Muscle of leg (tissue), 11 donors: ENCODE results near the gene PAK6. TPM values are rescaled to one million over a fixed set of nuclear protein-coding genes. Genes with fewer than 3 reads are reported as not detected.
A peak's percentile ranks its signal among the peaks of the same experiment; 100 is the strongest.

Source experiments
- DNase-seq: peaks from one replicate; pipeline ENCODE4 v3.0.0; 2013
- H3K27ac ChIP-seq: one replicate; pipeline ENCODE4 v1.5.1; 2013; ENCODE audit warnings: mild to moderate bottlenecking, low read length, control low read depth
- H3K27me3 ChIP-seq: one replicate; pipeline ENCODE4 v1.6.1; 2013; ENCODE audit warnings: low read length; ENCODE audit not compliant: control insufficient read depth, insufficient read depth
- H3K36me3 ChIP-seq: one replicate; pipeline ENCODE4 v1.6.1; 2013; ENCODE audit warnings: low read length; ENCODE audit not compliant: control insufficient read depth, insufficient read depth
- H3K4me1 ChIP-seq: one replicate; pipeline ENCODE4 v1.6.1; 2013; ENCODE audit warnings: low read length; ENCODE audit not compliant: control insufficient read depth, insufficient read depth
- H3K4me3 ChIP-seq: one replicate; pipeline ENCODE4 v1.5.1; 2013; ENCODE audit warnings: low read length, control low read depth
- H3K9me3 ChIP-seq: replicated peaks from 2 replicates; pipeline ENCODE4 v1.6.1; 2013; ENCODE audit warnings: low read depth, low read length; ENCODE audit not compliant: control insufficient read depth
- WGBS: methylation state at CpG from one replicate; pipeline ENCODE4 v1.1.5; 2013; ENCODE audit warnings: missing lambda C conversion rate; ENCODE audit not compliant: insufficient coverage; 5-methylcytosine and 5-hydroxymethylcytosine counted together
- polyA plus RNA-seq, 8 donors: library from polyadenylated mRNA; unstranded; fragments of 120-200 nt; gene quantifications; one replicate each; pipeline versions ENCODE4 v1.2.1 to v1.2.3, GENCODE V29; 2013; ENCODE audit warnings: inconsistent platforms in 1 of 8, low replicate concordance in 1 of 8; ENCODE audit not compliant: insufficient read length in 8 of 8, insufficient read depth in 1 of 8
- total RNA-seq: library from RNA; stranded (reverse); fragments of 120-200 nt; gene quantifications from one replicate; pipeline ENCODE4 v1.2.4, GENCODE V29; 2013

The PAK6 gene
- total and polyA plus RNA-seq, 9 donors, result 0.29 to 1.6 (median 0.53) TPM

- Histone ChIP-seq H3K9me3 (no peaks in the 10 kb centered on the region), H3K4me3 (peak within 1 kb of the TSS; percentile 25), H3K4me1 (peaks cover 51% of the 10 kb centered on the region), H3K27ac (no peak within 1 kb of the TSS), H3K27me3 (peaks cover 80% of the 10 kb centered on the region), H3K36me3 (no peaks in the 10 kb centered on the region)
- no peak for DNase-seq
- WGBS, result under 1% methylated on average over 74 of the region's 76 CpGs
Observed at GRCh38 chr15:40282869-40283614, 44.2 kb downstream of the PAK6 start, which contains the start of gene ANKRD63. ANKRD63 (minus strand) TSS chr15:40283064; CDS start chr15:40282586, 478 bp downstream.

- DNase-seq, result peak; percentile 53
- WGBS, result 7% methylated on average over 20 of the region's 33 CpGs
- Histone ChIP-seq H3K27ac (no peak overlapping the region), H3K27me3 (peaks cover 73% of the 10 kb centered on the region), H3K4me3 (no peak overlapping the region), H3K36me3 (no peaks in the 10 kb centered on the region), H3K4me1 (peaks cover 50% of the 10 kb centered on the region), H3K9me3 (no peaks in the 10 kb centered on the region)
Observed at GRCh38 chr15:40283615-40284300, 44.9 kb downstream of the PAK6 start.

- Histone ChIP-seq H3K9me3 (no peaks in the 10 kb centered on the region), H3K27ac (no peak overlapping the region), H3K36me3 (no peaks in the 10 kb centered on the region), H3K4me3 (no peak overlapping the region), H3K4me1 (peaks cover 49% of the 10 kb centered on the region), H3K27me3 (peaks cover 64% of the 10 kb centered on the region)
- 54% methylated on average over 4 of the region's 4 CpGs for WGBS
- peak; percentile 73 for DNase-seq
Observed at GRCh38 chr15:40285151-40285550, 46.3 kb downstream of the PAK6 start.

GRCh38 chr15:40285554-40286011 is 46.7 kb downstream of the PAK6 start:
- H3K27ac ChIP-seq, result no peak overlapping the region
- no peaks in the 10 kb centered on the region for H3K9me3 ChIP-seq
- H3K4me3 ChIP-seq, result no peak overlapping the region
- peaks cover 64% of the 10 kb centered on the region for H3K27me3 ChIP-seq
- H3K36me3 ChIP-seq, result no peaks in the 10 kb centered on the region
- DNase-seq, result no peak
- H3K4me1 ChIP-seq, result peaks cover 54% of the 10 kb centered on the region
- 14% methylated on average over 1 of the region's 1 CpG for WGBS

GRCh38 chr15:40286061-40286532 is 47.2 kb downstream of the PAK6 start:
- DNase-seq, result no peak
- Histone ChIP-seq H3K27ac (no peak overlapping the region), H3K27me3 (peaks cover 59% of the 10 kb centered on the region), H3K4me1 (peaks cover 54% of the 10 kb centered on the region), H3K4me3 (no peak overlapping the region), H3K9me3 (no peaks in the 10 kb centered on the region), H3K36me3 (no peaks in the 10 kb centered on the region)
- 67% methylated on average over 7 of the region's 7 CpGs for WGBS

GRCh38 chr15:40286794-40287193 is 47.9 kb downstream of the PAK6 start:
- no peak for DNase-seq
- Histone ChIP-seq H3K36me3 (no peaks in the 10 kb centered on the region), H3K9me3 (no peaks in the 10 kb centered on the region), H3K4me1 (peaks cover 54% of the 10 kb centered on the region), H3K27ac (no peak overlapping the region), H3K27me3 (peaks cover 59% of the 10 kb centered on the region), H3K4me3 (no peak overlapping the region)
- 64% methylated on average over 6 of the region's 7 CpGs for WGBS

GRCh38 chr15:40287505-40287904 is 48.6 kb downstream of the PAK6 start:
- Histone ChIP-seq H3K27me3 (peaks cover 60% of the 10 kb centered on the region), H3K4me3 (no peak overlapping the region), H3K9me3 (no peaks in the 10 kb centered on the region), H3K27ac (no peak overlapping the region), H3K4me1 (peaks cover 52% of the 10 kb centered on the region), H3K36me3 (no peaks in the 10 kb centered on the region)
- no peak for DNase-seq
- WGBS, result 100% methylated on average over 1 of the region's 3 CpGs

- 92% methylated on average over 4 of the region's 4 CpGs for WGBS
- Histone ChIP-seq H3K4me1 (peaks cover 49% of the 10 kb centered on the region), H3K27me3 (peaks cover 59% of the 10 kb centered on the region), H3K4me3 (no peak overlapping the region), H3K9me3 (no peaks in the 10 kb centered on the region), H3K27ac (no peak overlapping the region), H3K36me3 (no peaks in the 10 kb centered on the region)
- DNase-seq, result no peak
Observed at GRCh38 chr15:40287968-40288367, 49.1 kb downstream of the PAK6 start.

GRCh38 chr15:40289140-40289775 is 50.4 kb downstream of the PAK6 start:
- DNase-seq, result no peak
- no peaks in the 10 kb centered on the region for H3K9me3 ChIP-seq
- H3K27me3 ChIP-seq, result peaks cover 54% of the 10 kb centered on the region
- WGBS, result 50% methylated on average over 2 of the region's 6 CpGs
- H3K4me3 ChIP-seq, result no peak overlapping the region
- no peak overlapping the region for H3K27ac ChIP-seq
- peaks cover 41% of the 10 kb centered on the region for H3K4me1 ChIP-seq
- H3K36me3 ChIP-seq, result no peaks in the 10 kb centered on the region

GRCh38 chr15:40290545-40290917 is 51.7 kb downstream of the PAK6 start:
- Histone ChIP-seq H3K4me1 (peaks cover 35% of the 10 kb centered on the region), H3K4me3 (no peak overlapping the region), H3K27me3 (peaks cover 44% of the 10 kb centered on the region), H3K9me3 (no peaks in the 10 kb centered on the region), H3K27ac (no peak overlapping the region), H3K36me3 (no peaks in the 10 kb centered on the region)
- no peak for DNase-seq
- 21% methylated on average over 7 of the region's 12 CpGs for WGBS
